Cardiac fibroblast (primary cell): ENCODE measurements around the gene TRIM67.

ENCODE experiments used
- DNase-seq, 2 donors: peaks; one replicate each; pipeline versions ENCODE4 v3.0.0 to v3.0.0-alpha.2; 2010; ENCODE audit warnings: low read depth in 2 of 2
- H3K4me3 ChIP-seq, 2 donors: replicated peaks in 1 of 2; 1 replicate in 1 of 2; 2 replicates in 1 of 2; pipeline ENCODE4 v1.5.1; 2011; ENCODE audit warnings: low read depth in 2 of 2, low read length in 2 of 2, mild to moderate bottlenecking in 2 of 2, moderate library complexity in 1 of 2
- CTCF ChIP-seq: IDR thresholded peaks from one replicate; pipeline ENCODE4 v1.5.1; 2011; ENCODE audit warnings: low read depth, mild to moderate bottlenecking, low read length, inconsistent platforms

TRIM67 gene

DNA sequence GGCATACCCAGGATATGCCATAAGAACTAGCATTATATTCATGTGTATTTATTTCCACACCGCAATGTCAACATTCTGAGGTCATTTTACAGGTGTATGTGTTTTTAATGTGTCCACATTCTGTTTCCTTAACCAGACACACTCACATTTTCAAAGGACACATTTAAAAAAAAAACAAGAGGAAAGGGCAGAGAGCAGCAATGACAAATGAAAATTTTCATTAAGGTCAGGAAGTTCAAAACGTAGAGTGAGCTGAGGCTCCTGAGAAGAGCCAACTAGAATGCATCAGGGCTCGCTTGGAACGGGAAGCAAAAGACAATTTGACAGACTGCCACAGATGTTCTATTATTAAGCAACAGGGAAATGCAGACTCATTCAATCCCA lies 74.3 kb downstream of the TRIM67 start:
- TF ChIP-seq CTCF: no peak
- no peak for DNase-seq
- no peak overlapping the region for H3K4me3 ChIP-seq

- TF ChIP-seq CTCF: no peak
- no peak for DNase-seq
- H3K4me3 ChIP-seq: no peak overlapping the region
These were observed 75.1 kb downstream of the TRIM67 start for GRCh38 chr1:231236938-231237337.

DNA sequence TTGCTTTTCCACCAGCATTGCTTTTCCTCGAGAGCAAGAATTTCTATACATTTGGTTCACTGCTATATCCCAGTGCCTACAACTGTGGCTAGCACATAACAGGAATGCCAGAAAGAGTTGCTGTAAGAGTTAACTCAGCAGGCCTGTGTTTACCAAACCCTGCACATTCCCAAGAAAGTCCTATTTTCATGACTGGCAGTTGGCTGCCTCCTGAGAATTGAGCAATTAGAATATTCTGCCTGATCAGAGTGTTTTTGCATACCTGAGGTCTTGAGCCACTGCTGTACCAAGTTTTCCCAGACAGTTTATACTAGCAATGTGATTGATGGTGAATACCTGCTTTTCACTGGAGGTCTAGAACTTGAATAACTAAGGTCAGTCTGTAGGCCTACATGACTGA lies 76.4 kb downstream of the TRIM67 start:
- no peak for DNase-seq
- no peak overlapping the region for H3K4me3 ChIP-seq
- no peak for TF ChIP-seq CTCF

GRCh38 chr1:231240531-231240882 lies 78.6 kb downstream of the TRIM67 start:
- DNase-seq: peak in 1 of 2 donors; percentile 21
- TF ChIP-seq CTCF: no peak

GRCh38 chr1:231240883-231241735 lies 79.3 kb downstream of the TRIM67 start, which contains the start of gene GNPAT:
Gene GNPAT, plus strand, starts transcription at chr1:231241212. Its CDS starts 167 bp downstream, at chr1:231241379.
- TF ChIP-seq CTCF: no peak
- DNase-seq: peak; percentile 86 to 89
- H3K4me3 ChIP-seq: peak within 1 kb of the TSS; percentile 68 to 90

More at GRCh38 chr1:231240531-231240882, 78.6 kb downstream of the TRIM67 start:
- H3K4me3 ChIP-seq: peak overlapping the region; percentile 68 to 90

DNA sequence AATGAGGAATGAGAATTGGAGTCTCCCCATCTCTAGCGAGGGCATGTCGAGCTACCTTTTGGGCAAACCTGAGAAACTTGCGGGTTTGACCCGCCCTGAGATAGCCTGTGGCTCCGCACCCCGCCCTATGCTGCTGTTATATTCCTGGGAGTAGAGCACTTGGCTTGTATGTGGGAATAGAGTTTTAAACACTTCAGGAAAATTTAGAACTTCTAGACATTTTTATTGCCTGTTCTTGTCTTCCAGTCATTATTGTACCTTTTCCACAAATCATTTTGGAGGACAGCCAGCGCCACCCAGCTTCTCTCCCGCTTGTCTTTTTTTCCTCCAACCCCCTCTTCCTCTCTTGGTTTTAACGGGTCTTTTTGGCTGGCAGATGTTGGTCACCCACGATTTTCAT lies 79.9 kb downstream of the TRIM67 start:
- peak; percentile 5 to 10 for DNase-seq
- peak overlapping the region; percentile 68 to 90 for H3K4me3 ChIP-seq
- TF ChIP-seq CTCF: no peak
